HG03108 (cell line): ENCODE results near the gene PLEKHG1.

Experiments used
- ATAC-seq: cut with Tn5 transposase; IDR thresholded peaks from one replicate; pipeline ENCODE4 v1.9.1; 2021; ENCODE audit warnings: moderate library complexity; ENCODE audit not compliant: unreplicated experiment

PLEKHG1 gene

DNA sequence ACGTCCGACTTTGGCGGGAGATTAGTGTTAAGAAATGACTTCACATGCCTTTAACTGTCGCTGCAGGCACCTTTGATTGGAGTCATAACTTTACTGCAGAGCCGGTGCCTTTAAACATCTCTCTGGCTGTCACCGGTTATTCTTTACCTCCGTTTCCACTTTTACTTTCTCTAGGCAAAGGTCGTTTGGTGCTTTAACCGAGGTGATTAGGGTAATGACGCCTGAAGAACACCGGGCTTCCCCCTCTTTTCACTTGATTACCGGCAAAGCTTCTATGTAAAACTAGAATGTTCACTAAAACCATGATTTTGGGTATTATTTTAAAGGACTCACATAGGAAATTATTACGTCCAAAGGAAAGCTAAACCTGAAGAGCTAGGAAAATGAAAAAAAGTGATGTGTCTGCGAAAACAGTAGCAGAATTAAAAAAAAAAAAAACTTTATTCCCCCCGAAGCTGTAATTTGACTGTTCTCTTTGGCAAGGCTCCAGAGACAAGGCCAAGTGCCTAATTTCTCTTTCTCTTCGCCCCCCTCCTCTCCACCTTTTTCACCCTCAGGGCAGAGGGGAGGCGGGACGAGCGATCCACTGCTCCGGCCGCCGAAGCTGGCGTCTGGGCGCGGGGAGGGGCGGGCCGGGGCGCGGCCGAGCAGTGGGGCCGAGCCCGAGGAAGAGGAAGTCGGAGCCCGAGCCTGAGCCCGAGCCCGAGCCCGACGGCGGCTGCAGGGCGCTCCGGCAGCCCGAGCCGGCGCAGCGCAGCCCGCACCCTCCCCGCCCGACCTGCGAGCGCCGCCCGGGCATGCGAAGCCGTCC is at the start of gene PLEKHG1:
Gene PLEKHG1 (plus strand): TSS at position 687 of the 811 bp plus-strand sequence. CDS start 133,797 bp downstream, outside the sequence.
- ATAC-seq: peak; percentile 49

DNA sequence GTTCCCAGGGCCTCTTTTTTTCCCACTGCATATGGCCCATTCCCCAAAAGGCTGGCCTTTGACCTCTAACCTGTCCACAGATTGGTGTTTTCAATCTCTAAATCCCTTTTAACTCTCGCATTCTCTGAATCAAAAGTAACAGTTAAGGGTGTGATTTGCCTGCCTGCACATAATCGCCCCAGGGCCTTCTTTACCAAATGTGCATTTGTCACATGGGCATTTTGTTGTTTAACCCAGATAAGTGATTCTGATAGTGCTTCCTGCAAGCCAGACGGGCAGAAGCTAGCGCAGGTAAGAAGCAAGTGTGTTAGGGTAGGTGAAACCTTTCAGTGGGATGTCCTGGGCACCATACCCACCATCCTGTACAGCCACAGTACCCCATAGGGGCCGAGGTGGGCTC is 49.4 kb upstream of the PLEKHG1 start:
- ATAC-seq: no peak

DNA sequence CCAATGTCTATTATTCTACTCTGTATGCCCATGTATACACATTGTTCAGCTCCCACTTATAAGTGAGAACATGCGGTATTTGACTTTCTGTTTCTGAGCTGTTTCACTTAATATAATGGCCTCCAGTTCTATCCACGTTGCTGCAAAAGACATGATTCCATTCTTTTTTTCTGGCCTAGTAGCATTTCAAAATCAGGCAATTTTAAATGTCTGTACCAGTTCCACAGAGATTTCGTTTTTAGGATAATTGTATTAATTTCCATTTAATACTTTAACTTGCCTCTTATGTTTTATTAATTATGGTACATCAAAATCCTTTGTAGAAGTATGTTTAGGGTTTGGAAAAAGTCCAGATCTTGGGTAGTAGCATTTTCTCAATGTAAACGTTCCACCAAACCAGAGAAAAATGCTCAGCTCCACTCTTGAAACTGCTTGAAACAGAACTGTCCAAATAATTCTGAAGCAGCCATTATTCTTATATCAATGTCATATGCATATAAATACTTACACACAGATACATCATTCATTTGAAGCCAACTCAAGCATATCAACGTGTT is 42.6 kb upstream of the PLEKHG1 start:
- ATAC-seq: no peak

DNA sequence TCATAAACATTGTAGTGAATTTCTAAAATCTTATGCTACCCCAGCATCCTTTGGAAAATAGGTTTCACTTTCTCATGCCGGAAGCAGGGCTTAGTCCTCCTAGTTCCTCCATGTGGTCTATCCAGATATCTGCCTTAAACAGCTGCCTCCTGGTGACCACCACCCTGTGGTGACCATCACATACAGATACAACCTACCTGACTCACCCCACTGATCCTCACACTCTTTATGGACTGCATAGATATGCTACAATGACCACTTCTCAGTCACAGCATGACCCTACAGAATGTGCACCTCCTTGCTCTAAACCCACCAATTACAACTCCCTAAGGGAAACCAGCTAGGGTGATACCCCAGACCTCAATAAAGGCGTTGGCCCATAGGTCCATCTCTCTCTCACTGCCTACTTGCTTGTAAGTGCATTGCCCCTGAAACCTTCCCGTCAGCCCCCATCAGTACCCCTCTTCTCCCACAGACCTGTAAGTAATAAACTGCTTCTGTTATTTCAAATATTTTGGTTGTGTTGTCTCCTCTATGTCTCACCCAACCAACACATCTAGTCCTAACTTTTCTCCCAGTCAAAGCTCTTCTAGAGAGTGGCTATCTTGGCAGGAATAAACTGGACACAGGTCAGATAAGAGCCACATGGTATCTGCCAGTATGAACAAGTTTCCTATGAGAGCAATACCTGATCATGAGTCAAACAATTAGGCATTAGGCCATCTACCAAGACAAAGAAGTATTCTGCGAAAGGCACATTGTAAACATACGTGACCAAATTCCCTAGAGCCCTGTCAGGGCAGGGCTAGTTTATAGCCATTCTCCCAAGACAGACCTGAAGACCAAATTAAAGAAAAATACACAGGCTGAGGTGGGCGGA is 39.4 kb upstream of the PLEKHG1 start:
- no peak for ATAC-seq

DNA sequence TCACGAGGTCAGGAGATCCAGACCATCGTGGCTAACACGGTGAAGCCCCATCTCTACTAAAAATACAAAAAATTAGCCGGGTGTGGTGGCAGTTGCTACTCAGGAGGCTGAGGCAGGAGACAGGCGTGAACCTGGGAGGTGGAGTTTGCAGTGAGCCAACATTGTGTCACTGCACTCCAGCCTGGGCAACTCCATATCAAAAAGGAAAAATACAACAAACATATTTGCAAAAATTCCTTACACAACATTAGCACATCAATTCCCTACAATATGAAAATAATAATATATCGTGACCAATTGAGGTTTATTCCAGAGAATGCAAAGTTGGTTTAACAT is 38.8 kb upstream of the PLEKHG1 start:
- ATAC-seq: no peak

DNA sequence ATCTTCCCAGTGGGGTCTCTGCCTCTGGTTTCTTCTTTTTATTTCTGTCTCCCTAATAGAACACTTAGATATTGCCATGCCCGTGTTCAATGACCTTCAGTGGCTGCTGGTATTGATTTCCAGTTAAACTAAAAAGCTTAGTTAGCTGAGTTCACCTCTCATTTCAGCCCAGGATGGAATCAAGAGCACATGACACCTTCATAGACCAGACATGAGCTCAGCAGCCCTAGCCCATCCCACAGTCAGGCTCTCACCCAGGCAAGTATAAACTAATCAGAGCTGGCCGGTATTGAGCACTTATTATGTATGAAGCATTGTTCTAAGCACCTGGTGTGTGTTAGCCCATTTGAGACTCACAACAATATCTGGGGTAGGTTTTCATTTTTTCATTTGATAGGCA is 33.7 kb upstream of the PLEKHG1 start:
- ATAC-seq: no peak

DNA sequence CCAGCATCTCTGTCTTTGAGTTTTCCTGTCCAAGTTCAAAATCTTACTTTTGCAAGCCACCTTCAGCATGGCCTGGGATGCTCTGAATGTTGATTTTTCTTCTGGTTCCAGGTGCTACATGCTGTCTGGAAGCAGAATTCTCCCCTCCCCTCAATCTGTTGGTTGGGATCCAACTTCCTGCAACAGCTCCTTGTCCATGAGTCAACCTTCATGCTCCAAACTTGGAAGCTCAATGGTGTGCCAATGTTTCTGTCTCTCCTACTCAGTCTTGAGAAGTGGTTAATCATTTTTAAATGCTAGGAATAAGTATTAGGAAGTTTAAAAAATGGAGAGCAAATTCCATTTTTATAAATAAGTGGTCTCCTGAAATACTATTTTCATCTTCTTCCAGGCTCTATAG is 33.2 kb upstream of the PLEKHG1 start:
- no peak for ATAC-seq

DNA sequence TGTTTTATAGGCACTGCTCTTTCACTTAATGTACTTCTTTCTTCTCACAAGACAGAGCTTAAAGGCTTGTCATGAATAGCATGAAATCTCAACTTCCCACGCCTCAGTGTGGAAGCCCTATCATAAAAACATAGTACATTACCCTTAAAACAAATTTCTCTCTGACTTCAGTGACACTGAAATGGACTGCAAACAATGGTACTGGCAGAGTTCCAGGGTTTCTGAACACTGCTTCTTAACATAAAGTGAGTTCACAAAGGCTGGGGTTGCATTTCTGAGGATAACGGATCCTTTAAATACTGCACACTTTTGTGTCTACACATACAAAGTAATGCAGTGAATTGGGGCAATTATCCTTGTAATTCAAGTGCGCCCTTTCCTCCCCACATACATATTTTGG is 32.3 kb upstream of the PLEKHG1 start:
- no peak for ATAC-seq

DNA sequence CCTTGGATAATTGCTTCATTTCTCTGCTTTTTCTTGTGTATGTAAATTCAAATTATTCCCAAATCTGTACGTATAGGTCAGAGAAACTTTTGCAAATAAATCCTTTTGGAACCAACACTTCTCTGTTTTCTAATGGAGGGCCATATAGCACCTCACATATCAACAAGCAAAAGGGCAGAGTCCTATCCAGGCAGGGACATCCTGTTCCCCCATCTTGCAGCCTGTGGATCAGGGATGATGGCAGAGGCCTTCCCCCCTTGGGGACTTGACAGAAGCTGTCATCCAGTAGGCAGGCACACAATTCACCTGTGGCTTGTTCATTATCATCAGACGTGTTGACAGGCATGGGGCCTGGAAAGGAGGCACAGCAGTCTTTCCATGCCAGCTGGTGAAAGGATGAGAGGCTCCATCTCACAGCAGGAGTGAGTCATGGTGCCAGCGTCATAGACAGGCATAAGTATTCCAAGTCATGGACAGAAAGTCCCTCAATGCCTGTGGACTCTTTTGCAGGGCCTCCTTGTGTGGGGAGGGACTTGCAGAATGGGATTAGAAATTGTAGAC is 31.8 kb upstream of the PLEKHG1 start:
- ATAC-seq: no peak

DNA sequence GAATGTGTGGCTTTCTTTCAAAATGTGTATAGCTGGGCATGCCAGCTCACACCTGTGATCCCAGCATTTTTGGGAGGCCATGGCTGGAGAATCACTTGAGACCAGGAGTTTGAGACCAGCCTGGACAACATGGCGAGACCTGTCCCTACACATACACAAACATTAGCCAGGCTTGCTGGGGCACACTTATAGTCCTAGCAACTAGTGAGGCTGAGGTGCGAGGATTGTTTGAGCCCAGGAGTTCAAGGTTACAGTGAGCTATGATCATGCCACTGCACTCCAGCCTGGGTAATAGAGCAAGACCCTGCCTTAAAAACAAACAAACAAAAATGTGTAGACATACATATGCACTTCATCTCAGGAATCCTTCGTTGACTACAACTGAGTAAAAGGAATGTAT is 31.1 kb upstream of the PLEKHG1 start:
- no peak for ATAC-seq

DNA sequence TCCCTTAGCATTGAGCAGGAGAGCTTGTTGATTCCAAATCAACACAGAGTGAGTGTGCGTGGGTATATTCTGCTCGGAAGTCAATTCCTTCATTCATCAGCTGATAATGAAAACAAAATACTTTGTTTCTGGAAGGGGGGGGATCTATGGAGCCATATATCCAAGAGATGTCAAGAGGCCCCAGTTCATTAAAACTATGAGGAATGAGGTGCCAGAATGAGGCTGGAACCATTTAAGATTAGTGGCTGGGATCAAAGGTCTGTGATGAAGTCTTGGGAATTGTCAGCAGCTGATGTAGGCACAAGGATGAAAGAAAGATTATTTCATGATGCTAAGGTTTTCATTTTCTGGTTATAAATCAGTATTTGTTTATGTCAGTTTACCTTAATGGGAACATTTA is 30.5 kb upstream of the PLEKHG1 start:
- ATAC-seq: no peak

DNA sequence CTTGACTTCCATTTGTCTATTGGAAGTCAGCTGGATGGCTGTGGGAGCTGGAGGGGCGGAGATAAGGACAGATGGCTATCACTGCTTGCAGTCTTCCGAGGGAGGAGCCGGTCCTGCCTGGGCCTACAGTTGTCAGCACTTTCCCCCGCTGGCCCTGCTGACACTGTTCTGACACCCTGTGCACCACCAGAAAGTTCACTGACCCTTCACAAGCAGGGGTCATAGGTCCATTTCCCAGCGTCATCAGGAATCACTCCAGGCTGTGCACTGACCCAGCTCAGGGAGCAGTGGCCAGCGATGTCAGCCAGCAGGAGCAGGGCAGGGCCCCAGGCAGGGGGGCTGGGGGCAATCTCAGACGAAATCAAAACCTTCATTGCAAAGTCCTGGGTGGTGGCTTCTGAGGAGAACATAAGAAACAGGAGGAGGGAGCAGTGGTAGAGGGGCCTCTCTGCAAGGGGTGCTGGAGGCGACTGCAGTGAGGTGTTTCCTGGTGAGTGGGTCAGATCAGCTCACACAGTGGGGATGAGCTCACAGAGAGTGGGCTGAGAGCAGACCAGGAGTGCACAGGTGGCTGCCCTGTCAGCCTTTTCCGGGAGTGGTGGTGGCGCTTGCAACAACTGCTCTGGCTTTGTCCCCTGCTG is 26.5 kb upstream of the PLEKHG1 start:
- no peak for ATAC-seq

DNA sequence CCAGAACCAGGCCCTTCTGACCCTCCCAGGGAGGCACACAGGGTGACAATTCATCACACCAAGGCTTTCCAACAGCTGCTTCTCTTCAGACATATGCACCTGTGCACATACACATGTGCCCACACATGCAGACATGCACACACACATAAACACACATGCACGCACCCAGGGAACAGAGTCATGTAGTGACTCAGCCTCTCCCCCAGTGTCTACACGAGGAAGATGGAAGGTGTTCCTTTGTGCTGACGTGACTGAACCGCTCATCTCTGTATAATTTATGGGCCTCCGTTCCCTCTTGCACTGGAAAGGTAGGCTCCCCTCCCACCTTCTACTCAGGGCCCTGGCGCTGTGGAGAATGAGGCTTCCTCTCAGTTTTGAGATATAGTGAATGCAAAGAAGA is 23.8 kb upstream of the PLEKHG1 start:
- no peak for ATAC-seq

DNA sequence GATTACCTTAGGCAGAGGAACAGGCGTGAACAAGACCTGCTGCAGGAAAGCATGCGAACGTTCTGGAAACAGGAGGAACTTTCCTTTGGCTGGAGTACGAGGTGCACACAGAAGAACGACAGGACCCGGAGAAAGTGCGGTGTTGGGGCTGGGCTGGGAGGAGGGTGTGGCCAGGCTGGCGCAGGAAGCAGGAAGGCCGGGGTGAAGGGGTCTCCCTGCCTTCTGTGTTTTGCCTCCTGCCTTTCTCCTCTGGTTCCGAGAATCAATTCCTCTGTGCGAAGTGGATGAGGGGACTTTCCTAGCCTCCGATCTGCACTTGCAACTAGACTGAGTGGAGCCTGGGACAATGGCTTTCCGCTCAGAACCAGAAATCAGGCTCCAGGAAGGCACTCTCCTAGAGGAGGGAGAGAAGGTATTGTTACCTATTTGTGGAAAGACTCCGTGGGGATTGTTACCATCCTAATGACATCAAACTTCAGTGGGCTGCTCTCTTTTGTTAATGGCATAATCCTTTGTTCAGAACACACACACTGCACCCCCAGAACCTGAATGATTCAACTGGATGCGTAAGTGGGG is 22.9 kb upstream of the PLEKHG1 start:
- ATAC-seq: no peak

DNA sequence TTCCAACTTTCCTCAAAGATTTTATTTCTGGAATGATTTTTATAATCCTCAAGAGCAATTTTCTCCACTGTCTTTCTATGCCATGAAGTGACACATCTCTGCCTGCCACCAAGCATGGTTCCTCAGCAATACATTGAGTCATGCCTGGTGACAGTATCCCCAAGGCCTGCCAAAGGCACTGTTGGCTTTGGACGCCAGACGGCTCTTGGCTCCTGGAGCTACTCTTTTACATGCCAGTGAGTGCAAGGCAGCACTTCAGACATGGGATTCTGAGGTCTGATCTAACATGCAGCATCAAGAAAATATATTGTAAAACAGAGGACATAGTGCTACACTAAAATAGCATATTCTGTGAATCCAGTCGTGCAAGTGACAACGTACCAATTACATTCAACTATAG is 20.1 kb upstream of the PLEKHG1 start:
- no peak for ATAC-seq

DNA sequence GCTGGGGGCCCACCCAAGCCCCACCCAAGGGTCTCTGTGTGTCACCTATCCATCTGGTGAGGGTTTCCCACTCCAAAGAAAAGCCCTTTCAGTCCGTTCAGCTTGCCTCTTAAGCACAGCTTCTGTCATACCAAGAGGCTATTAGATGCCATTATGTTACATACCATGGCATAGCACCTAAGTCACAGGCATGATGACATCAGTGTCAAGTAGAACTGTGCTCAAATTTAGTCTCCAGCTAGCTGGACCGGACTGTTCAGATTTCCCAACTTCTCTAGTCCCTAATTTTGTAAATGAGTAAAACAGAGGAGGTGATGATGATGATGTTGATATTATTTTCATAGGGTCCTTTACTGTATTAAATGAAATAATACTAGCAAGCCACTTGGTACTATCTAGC is 19.2 kb upstream of the PLEKHG1 start:
- ATAC-seq: no peak

DNA sequence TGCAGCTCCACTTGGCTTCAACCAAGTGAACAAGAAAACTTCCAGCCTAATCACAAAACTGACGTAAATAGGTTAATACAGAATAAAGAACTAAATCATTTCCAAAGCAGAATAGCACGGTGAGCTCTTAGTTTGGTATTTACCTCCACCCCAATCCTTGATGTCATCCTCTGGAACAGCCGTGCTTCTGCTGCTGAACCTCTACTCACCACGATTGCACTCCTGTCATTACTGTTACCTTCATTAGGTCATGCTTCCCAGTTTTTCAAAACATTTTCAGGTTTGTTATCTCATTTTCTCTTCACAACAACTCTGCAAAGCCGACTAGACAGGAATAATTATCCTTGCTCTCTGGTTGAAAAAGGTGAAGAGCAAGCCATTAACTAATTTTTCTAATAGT is 15.6 kb upstream of the PLEKHG1 start:
- no peak for ATAC-seq

DNA sequence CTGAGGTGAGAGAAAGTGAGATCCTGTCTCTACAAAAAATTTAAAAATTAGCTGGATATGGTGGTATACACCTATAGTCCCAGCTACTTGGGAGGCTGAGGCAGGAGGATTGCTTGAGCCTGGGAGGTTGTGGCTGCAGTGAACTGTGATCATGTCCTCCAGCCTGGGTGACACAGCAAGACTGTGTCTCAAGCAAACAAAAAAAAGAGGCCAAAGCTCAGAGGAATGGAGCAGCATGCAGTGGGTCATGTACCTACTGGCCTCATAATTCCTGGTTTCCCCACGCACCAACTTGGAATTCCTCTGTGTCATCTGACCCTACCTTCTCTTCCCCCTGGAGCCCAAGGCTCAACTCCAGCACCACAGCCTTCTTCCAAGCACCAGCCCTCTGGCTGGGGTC is 15.1 kb upstream of the PLEKHG1 start:
- no peak for ATAC-seq

DNA sequence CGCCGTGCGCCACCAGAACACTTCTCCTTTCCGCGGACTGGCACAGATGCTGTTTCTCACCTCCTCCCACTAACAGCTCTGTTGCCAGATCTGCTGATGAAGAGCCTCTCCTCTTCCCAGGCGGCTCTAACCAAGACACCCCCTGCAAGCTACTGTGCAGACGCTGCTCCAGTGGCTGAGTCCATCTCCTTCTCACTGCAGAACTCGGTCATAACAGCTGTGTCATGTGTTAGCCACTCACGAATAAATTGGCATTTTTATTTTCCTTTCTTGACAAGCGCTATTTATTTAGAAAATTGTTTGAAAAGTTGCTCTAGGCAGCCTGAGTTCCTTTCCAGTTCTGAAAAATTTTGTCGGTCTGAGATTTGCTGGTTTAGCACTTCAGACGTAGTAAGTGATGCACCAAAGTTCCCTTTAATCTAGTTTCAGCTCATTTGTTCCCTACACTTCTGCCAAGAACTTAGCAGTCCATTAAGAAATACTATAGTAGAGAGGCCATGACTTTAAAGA is 12.8 kb upstream of the PLEKHG1 start:
- no peak for ATAC-seq

DNA sequence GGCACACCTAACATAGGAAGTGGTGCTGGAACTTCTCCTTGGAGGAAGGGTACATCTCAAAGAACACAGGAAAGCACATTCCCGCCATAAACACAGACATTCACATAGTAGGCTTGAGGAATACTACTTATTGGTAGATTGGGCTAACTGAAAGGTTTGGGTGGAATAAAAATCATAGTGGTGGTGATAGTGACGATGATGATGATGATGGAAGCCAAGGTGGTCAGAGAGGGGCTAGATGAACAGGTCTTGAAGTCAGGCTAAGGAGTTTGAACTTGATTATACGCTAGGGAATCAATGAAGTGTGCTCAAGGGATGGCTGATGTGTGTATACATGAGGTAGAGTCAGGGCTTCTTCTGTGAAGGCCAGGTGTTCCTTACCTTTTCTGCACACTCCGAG is 12.0 kb upstream of the PLEKHG1 start:
- no peak for ATAC-seq
